ENCODE measurements around the gene KMT5B. TPM values are rescaled to one million over a fixed set of nuclear protein-coding genes. Genes with fewer than 3 reads are reported as not detected.

Gene KMT5B
- polyA plus RNA-seq, 10 donors, result 30.1 to 52.8 (median 44.7) TPM

GRCh38 chr11:68216171-68216938, 3.3 kb upstream of the KMT5B start:
- peak; percentile 16 to 26 (median 20) for DNase-seq

GRCh38 chr11:68215524-68216170, 2.6 kb upstream of the KMT5B start:
- no peak for DNase-seq

GRCh38 chr11:68215087-68215445, 2.0 kb upstream of the KMT5B start:
- peak in 1 of 3 donors; percentile 13 for DNase-seq

GRCh38 chr11:68214173-68215086, 1.3 kb upstream of the KMT5B start:
- peak in 1 of 3 donors; percentile 15 for DNase-seq

GRCh38 chr11:68213555-68214172, 568 bp upstream of the KMT5B start:
- DNase-seq, result peak; percentile 95 to 99 (median 96)

GRCh38 chr11:68212421-68213134, 518 bp downstream of the KMT5B start:
- DNase-seq, result peak; percentile 58 to 91 (median 80)

- DNase-seq, result no peak
These were observed 1.6 kb downstream of the KMT5B start for GRCh38 chr11:68211546-68211945.

GRCh38 chr11:68206211-68206610, 6.9 kb downstream of the KMT5B start:
- peak; percentile 45 to 66 (median 51) for DNase-seq

- DNase-seq, result no peak
These were observed 8.7 kb downstream of the KMT5B start for GRCh38 chr11:68204402-68204801.

- no peak for DNase-seq
These were observed 10.9 kb downstream of the KMT5B start for GRCh38 chr11:68202165-68202564.

- no peak for DNase-seq
These were observed 11.6 kb downstream of the KMT5B start for GRCh38 chr11:68201492-68201891.

GRCh38 chr11:68200639-68201038, 12.5 kb downstream of the KMT5B start:
- peak in 1 of 3 donors; percentile 45 for DNase-seq

GRCh38 chr11:68199295-68199987, 13.7 kb downstream of the KMT5B start:
- no peak for DNase-seq

GRCh38 chr11:68196219-68196618, 16.9 kb downstream of the KMT5B start:
- no peak for DNase-seq

- no peak for DNase-seq
These were observed 18.3 kb downstream of the KMT5B start for GRCh38 chr11:68194675-68195294.

GRCh38 chr11:68193018-68193417, 20.1 kb downstream of the KMT5B start:
- no peak for DNase-seq

- DNase-seq, result no peak
These were observed 21.2 kb downstream of the KMT5B start for GRCh38 chr11:68191661-68192579.

GRCh38 chr11:68189888-68190287, 23.2 kb downstream of the KMT5B start:
- no peak for DNase-seq

GRCh38 chr11:68189082-68189481, 24.0 kb downstream of the KMT5B start:
- no peak for DNase-seq

Measured in muscle of back (tissue), 11 donors.